KMS-11 (cell line): Measurements from ENCODE around the gene USP47.
A peak's percentile ranks its signal among the peaks of the same experiment; 100 is the strongest.

Experiments
- H2AFZ ChIP-seq: fragments of 200-600 bp; sonication (generic); 2 replicates; pipeline ENCODE4 v1.6.1; 2016; ENCODE audit warnings: antibody characterized with exemption, mixed run types, low read depth
- H3K27ac ChIP-seq: fragments of 200-600 bp; sonication (generic); 2 replicates; pipeline ENCODE4 v1.6.1; 2016; ENCODE audit warnings: mild to moderate bottlenecking, mixed run types
- H3K27me3 ChIP-seq: fragments of 200-600 bp; sonication (generic); 2 replicates; pipeline ENCODE4 v1.6.1; 2017; ENCODE audit warnings: mild to moderate bottlenecking, low read depth, mixed run types, moderate library complexity; ENCODE audit not compliant: insufficient read depth
- H3K36me3 ChIP-seq: fragments of 200-600 bp; sonication (generic); 2 replicates; pipeline ENCODE4 v1.6.1; 2017; ENCODE audit warnings: mild to moderate bottlenecking, mixed run types; ENCODE audit not compliant: insufficient read depth
- H3K4me1 ChIP-seq: fragments of 200-600 bp; sonication (generic); 2 replicates; pipeline ENCODE4 v1.6.1; 2016; ENCODE audit warnings: mild to moderate bottlenecking, low read depth, mixed run types; ENCODE audit not compliant: poor library complexity, severe bottlenecking
- H3K4me2 ChIP-seq: fragments of 200-600 bp; sonication (generic); 2 replicates; pipeline ENCODE4 v1.7.0; 2016; ENCODE audit warnings: mild to moderate bottlenecking, mixed run types
- H3K4me3 ChIP-seq: fragments of 200-600 bp; sonication (generic); IDR thresholded peaks from 2 replicates; pipeline ENCODE4 v1.6.1; 2017; ENCODE audit warnings: low read depth, low read length, mixed read lengths; ENCODE audit not compliant: insufficient read depth
- H3K79me2 ChIP-seq: fragments of 200-600 bp; sonication (generic); 2 replicates; pipeline ENCODE4 v1.6.1; 2016; ENCODE audit warnings: low read depth, mixed run types; ENCODE audit not compliant: insufficient read depth
- H3K9ac ChIP-seq: fragments of 200-600 bp; sonication (generic); 2 replicates; pipeline ENCODE4 v1.6.1; 2016; ENCODE audit warnings: mild to moderate bottlenecking, mixed run types
- H4K20me1 ChIP-seq: fragments of 200-600 bp; sonication (generic); 2 replicates; pipeline ENCODE4 v1.6.1; 2016; ENCODE audit warnings: mild to moderate bottlenecking, mixed run types; ENCODE audit not compliant: insufficient read depth
- TF ChIP-seq, protein P1 (sequence below): fragments of 200-600 bp; sonication (generic); conservative IDR thresholded peaks from 2 replicates; pipeline ENCODE4 v1.6.1; 2017; ENCODE audit warnings: low read depth, mild to moderate bottlenecking, antibody characterized with exemption, low read length, moderate library complexity, mixed read lengths

The USP47 gene

DNA sequence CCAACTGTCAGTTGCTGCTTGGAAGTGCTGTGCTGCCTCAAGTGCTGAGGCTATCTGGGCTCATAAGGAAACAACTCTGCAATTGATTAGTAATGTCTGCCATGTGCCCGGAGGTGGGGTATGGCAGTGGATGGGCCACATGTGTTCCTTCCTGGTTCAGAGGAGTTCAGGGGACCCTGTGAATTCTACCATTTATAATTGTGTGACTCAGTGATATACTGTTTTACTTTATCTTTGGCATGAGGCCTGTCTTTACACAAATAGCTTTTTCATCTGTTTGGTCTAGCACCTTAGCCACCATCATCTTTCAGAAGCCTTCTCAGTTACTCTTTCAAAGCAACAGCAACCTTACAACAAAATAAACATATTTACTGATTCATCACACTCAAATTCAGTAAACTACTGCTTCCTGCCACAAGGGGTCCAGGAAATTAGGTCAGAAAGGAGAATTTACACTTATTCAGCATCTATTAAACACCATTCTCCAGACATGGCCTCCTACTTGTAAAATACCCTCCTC lies 145.8 kb downstream of the USP47 start:
- H3K36me3 ChIP-seq = no peaks in the 10 kb centered on the region
- no peak overlapping the region for H3K4me2 ChIP-seq
- H3K27ac ChIP-seq = no peak overlapping the region

DNA sequence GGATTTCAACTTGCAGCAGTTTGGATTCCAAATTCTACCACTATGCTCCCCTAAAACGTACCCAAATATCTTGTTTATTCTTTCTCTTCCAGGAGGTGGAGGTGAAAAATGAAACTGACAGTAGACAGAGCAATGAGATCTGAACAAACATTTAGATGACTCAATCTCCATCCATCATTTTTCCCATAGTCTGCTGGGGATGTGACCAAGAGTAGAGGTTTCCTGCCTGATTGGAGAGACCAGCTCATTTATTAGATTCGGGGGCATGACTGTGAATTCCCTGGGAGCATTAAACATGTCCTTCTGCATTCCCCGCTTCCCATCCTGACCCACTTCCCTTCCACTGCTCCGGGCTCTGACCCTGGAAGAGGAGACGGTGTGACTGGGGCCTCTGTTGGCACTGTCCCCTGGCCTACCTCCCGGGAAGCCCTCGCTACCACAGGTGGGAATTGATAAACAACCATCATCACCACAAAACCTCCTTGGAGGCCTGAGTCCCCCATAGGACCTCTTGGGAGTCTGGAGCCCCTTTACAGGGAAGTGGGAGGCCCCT lies 146.4 kb downstream of the USP47 start:
- H3K4me1 ChIP-seq = no peaks in the 10 kb centered on the region
- TF ChIP-seq, protein P1, sequence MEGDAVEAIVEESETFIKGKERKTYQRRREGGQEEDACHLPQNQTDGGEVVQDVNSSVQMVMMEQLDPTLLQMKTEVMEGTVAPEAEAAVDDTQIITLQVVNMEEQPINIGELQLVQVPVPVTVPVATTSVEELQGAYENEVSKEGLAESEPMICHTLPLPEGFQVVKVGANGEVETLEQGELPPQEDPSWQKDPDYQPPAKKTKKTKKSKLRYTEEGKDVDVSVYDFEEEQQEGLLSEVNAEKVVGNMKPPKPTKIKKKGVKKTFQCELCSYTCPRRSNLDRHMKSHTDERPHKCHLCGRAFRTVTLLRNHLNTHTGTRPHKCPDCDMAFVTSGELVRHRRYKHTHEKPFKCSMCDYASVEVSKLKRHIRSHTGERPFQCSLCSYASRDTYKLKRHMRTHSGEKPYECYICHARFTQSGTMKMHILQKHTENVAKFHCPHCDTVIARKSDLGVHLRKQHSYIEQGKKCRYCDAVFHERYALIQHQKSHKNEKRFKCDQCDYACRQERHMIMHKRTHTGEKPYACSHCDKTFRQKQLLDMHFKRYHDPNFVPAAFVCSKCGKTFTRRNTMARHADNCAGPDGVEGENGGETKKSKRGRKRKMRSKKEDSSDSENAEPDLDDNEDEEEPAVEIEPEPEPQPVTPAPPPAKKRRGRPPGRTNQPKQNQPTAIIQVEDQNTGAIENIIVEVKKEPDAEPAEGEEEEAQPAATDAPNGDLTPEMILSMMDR = peak; percentile 12; the same call in 1 of the 2 replicates
- H3K27ac ChIP-seq = no peak overlapping the region
- H3K36me3 ChIP-seq = no peaks in the 10 kb centered on the region
- no peak overlapping the region for H3K4me3 ChIP-seq
- no peaks in the 10 kb centered on the region for H3K79me2 ChIP-seq
- no peak overlapping the region for H3K4me2 ChIP-seq
- no peak overlapping the region for H3K9ac ChIP-seq
- H2AFZ ChIP-seq = no peak overlapping the region
- no peaks in the 10 kb centered on the region for H3K27me3 ChIP-seq
- no peaks in the 10 kb centered on the region for H4K20me1 ChIP-seq

More for the DNA sequence above, 145.8 kb downstream of the USP47 start:
- Histone ChIP-seq H4K20me1 (no peaks in the 10 kb centered on the region), H3K4me3 (no peak overlapping the region), H2AFZ (no peak overlapping the region), H3K27me3 (no peaks in the 10 kb centered on the region), H3K4me1 (no peaks in the 10 kb centered on the region), H3K79me2 (no peaks in the 10 kb centered on the region), H3K9ac (no peak overlapping the region)
- TF ChIP-seq, protein P1 = peak; percentile 42

DNA sequence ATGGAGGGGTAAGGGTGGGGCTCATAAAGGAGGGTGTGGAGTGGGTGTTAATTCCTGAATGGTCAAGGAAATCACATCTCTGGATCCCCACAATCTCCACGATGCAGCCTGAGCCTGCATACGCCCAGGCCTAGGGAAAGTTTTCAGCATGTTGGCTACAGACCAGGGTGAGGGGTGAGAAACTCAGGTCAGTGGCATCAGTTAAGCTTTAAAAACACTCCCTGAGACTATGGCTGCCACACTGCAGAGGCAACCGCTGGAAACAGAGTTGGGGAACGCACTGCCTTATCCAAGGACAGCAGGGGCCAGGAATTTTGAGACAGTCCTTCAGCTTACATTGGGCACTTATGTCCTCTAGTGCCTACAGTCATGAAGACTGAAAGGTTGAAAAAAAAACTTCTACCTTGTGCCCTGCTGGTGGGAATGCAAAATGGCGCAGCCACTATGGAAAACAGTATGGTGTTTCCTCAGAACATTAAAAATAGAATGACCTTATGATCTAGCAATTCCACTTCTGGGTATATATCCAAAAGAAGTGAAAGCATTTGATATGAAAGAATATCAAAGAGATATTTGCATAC lies 147.0 kb downstream of the USP47 start:
- H3K4me1 ChIP-seq = no peaks in the 10 kb centered on the region
- no peak overlapping the region for H2AFZ ChIP-seq
- H3K27me3 ChIP-seq = no peaks in the 10 kb centered on the region
- no peaks in the 10 kb centered on the region for H3K36me3 ChIP-seq
- no peak overlapping the region for H3K4me3 ChIP-seq
- no peak overlapping the region for H3K9ac ChIP-seq
- no peak overlapping the region for H3K27ac ChIP-seq
- H3K4me2 ChIP-seq = no peak overlapping the region
- H3K79me2 ChIP-seq = no peaks in the 10 kb centered on the region
- no peaks in the 10 kb centered on the region for H4K20me1 ChIP-seq
- TF ChIP-seq, protein P1 = no peak

DNA sequence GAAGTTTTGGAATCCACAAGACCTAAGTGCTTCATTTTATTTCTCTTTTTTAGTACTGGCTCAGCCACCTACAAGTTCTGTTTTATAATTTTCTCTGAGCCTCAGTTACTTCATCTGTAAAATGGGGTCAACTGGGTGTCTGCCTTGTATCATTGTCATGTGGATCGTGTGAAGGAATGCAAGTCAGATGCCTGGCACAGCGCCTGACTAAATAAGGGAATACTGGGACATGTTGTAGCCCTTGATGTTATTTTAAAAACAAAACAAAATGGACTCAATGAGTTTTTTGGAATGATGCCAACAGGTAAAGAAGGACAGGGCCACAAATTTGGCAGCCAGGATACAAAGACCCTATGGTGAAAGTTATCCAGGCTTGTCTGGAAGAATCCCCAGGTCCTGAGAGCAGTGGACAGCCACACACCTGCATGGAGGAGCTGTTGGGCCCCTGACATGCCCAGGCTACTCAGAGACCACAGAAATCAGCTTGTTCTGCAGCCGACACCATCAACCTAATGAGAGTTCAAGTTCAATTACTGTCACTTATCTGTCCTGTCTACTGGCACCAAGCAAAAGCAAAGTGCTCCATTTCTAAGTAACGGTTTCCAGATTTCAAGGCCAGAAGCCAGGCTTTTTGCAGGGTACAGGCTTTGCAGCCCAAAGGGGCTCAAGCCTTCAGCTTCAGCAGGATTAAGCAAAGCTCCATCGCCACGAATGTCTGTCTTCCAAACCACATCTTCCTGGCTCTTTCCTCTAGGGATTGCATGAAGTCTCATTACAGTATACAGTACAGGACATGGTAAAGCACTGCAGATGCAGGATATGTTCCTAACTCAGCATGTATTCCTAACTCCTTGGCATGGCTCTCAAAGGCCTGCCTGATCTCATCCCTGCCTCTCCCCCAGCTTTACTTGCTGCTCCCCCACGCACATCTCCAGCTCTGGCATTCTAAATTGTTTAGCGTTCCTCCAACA lies 148.3 kb downstream of the USP47 start:
- no peak overlapping the region for H3K4me2 ChIP-seq
- TF ChIP-seq, protein P1 = no peak
- H3K27me3 ChIP-seq = no peaks in the 10 kb centered on the region
- H3K4me3 ChIP-seq = no peak overlapping the region
- H3K79me2 ChIP-seq = no peaks in the 10 kb centered on the region
- no peak overlapping the region for H2AFZ ChIP-seq
- no peak overlapping the region for H3K27ac ChIP-seq
- H3K9ac ChIP-seq = no peak overlapping the region
- no peaks in the 10 kb centered on the region for H4K20me1 ChIP-seq
- no peaks in the 10 kb centered on the region for H3K36me3 ChIP-seq
- H3K4me1 ChIP-seq = no peaks in the 10 kb centered on the region
